GM10266 (cell line): Measurements from ENCODE around the gene DPYSL3.

Experiments used
- DNase-seq: peaks from one replicate; pipeline ENCODE4 v3.0.0; 2012; ENCODE audit errors: extremely low spot score
- TF ChIP-seq, protein P1 (sequence below): IDR thresholded peaks from 2 replicates; pipeline ENCODE4 v1.5.1; 2012; ENCODE audit warnings: mild to moderate bottlenecking, low read depth; ENCODE audit not compliant: control insufficient read depth, insufficient read depth; ENCODE audit errors: missing control alignments

Gene DPYSL3

DNA sequence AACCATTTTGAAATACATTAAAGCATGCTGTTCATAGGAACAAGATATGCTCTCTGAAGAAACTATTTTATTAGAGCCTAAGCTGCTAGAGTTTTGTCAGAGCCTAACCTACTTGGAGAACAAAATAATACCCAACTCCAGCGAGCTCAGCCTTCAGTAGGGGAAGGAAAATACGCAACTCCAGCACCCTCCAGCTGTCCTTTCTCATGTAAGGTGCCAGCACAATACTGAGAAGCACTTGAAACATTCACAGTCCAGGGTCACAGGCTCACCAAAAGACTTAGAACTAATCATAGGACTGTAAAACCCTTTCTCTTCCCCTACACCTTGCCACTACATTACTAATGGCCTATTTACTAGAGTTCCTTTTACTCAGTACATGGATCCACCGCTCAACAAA lies 18.9 kb downstream of the DPYSL3 start:
- TF ChIP-seq, protein P1, sequence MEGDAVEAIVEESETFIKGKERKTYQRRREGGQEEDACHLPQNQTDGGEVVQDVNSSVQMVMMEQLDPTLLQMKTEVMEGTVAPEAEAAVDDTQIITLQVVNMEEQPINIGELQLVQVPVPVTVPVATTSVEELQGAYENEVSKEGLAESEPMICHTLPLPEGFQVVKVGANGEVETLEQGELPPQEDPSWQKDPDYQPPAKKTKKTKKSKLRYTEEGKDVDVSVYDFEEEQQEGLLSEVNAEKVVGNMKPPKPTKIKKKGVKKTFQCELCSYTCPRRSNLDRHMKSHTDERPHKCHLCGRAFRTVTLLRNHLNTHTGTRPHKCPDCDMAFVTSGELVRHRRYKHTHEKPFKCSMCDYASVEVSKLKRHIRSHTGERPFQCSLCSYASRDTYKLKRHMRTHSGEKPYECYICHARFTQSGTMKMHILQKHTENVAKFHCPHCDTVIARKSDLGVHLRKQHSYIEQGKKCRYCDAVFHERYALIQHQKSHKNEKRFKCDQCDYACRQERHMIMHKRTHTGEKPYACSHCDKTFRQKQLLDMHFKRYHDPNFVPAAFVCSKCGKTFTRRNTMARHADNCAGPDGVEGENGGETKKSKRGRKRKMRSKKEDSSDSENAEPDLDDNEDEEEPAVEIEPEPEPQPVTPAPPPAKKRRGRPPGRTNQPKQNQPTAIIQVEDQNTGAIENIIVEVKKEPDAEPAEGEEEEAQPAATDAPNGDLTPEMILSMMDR: no peak
- DNase-seq: no peak

DNA sequence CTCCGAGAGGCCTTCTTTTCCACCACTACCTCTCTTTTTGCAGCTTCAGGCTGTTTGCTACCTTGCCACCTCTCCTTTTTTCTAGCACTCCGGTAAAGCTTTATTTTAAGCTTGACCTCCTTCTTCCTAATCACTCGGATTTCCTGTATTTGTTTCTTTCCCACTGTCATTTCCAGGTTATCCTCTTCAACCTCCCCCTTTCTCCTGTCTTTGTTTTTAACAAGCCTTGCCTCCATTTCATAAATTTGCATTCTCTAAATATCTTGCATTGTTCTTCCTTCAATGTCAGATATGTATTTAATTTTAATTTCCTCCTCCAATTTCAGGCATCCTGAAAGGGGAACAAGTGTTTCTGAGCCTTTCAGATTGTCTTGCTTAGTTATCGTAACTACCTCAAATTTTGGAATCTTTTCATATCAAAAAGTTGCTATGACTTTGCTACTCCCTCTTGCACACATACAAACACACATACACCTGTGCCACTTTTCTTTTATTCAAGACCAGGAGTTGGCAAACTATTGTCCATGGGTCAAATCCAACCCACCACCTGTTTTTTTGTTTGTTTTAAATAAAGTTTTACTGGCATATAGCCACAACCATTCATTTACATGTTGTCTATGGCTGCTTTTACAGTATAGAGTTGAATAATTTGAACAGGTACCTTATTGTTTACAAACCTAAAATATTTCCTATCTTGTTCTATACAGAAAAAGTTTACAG lies 22.7 kb downstream of the DPYSL3 start:
- DNase-seq: no peak
- TF ChIP-seq, protein P1: no peak

DNA sequence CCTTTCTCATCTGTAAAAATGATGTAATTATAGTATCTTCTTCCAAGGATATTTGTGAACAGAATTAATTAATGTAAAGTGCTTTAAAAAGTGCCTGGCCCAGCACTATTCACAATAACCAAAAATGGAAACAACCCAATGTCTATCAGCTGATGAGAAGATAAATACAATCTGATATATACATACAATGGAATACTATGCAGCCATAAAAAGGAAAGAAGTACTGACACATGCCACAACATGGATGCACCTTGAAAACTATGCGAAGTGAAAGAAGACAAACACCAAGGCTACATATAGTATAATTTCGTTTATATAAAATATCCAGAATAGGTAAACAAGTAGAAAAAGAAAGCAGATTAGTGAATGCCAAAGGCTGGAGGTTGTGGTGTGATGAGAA lies 24.1 kb downstream of the DPYSL3 start:
- DNase-seq: no peak
- TF ChIP-seq, protein P1: no peak

DNA sequence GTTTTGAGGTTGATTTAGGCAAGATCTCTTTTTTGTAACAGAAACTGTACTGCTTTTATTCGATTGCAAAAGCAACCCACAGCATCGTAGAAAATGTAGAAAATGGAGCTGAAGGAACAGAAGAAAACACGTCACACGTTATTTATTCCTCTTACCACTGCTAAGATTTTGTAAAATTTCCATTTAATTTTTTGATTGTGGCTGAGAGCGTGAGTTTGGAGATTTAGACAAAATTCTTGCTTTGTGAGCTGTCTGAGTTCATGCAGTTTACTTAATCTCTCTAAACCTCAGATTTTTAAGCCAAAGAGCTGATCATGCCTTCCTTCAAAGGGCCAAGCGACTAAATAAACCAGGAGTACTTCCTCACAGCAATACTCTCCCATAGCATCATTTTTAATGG lies 24.8 kb downstream of the DPYSL3 start:
- TF ChIP-seq, protein P1: no peak
- no peak for DNase-seq

DNA sequence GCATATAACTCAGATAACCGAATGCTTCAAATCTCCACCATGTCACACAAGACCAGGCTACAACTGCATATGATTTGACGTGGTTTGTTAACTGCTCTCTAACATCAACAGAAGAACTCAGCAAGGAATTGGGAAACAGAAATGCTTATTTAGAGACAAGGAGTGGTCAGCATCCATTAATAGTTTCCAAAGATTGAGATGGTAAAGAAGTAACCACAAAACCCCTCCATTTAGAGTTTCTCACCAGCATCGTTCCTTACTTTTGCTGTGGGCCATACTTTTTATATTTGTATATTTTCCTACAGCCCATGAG lies 25.2 kb downstream of the DPYSL3 start:
- DNase-seq: no peak
- TF ChIP-seq, protein P1: no peak

DNA sequence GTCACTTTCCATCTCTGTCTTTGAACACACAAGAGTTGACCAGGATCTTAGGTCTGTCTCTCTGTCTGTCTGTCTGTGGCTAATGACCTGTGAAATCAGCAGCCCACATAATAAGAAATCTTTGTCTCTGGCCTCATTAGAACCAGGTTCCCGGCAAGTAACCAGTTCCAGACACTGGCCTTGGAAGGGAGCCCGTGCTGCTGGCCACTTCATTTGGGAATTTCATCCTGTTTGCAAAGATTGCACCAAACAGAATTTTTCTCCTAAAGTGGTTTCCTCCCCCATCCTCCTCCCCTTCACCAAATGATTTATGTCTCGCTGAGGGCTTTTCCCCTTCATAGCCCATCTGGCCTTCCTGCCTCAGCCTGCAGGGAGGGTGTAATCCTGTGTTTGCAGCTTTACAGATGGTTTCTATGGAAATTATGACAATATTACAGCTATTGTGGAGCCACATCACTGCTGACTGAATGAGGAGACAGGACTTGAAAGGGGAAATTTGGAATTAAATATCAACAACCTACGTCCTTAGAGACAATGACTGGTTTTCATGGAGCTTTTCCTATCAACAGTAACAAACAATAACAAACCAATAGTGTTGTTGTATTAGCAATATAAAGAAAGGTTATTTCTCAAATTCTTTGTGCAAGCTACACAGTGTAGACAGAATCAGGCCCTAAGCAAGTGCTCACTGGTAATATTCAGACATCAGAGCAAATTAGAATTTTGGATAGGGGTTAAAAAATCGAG lies 25.7 kb downstream of the DPYSL3 start:
- DNase-seq: no peak

More for the DNA sequence above, 25.7 kb downstream of the DPYSL3 start:
- TF ChIP-seq, protein P1: no peak
